HG02981 (cell line): ENCODE measurements around the gene LEFTY2.
A peak's percentile ranks its signal among the peaks of the same experiment; 100 is the strongest.
"Not testable (repeated sequence)": the region's sequence is repeated elsewhere in the genome, so short reads cannot be mapped to it uniquely, and the experiment has no call there.

Experiments used
- ATAC-seq: cut with Tn5 transposase; IDR thresholded peaks from one replicate; pipeline ENCODE4 v1.9.1; 2021; ENCODE audit warnings: mild to moderate bottlenecking, moderate library complexity; ENCODE audit not compliant: unreplicated experiment

Gene LEFTY2

GRCh38 chr1:225908013-225908640 lies 32.9 kb downstream of the LEFTY2 start:
- no peak for ATAC-seq

GRCh38 chr1:225907341-225907740 lies 33.7 kb downstream of the LEFTY2 start:
- no peak for ATAC-seq

- no peak for ATAC-seq
Observed at GRCh38 chr1:225906467-225906866, 34.6 kb downstream of the LEFTY2 start.

- no peak for ATAC-seq
Observed at GRCh38 chr1:225903623-225904022, 37.4 kb downstream of the LEFTY2 start.

- ATAC-seq, result no peak
Observed at GRCh38 chr1:225899044-225899925, 41.7 kb downstream of the LEFTY2 start.

GRCh38 chr1:225897595-225898514 lies 43.2 kb downstream of the LEFTY2 start:
- no peak for ATAC-seq

GRCh38 chr1:225896937-225897549 lies 44.0 kb downstream of the LEFTY2 start:
- peak; percentile 100 for ATAC-seq

- no peak for ATAC-seq
Observed at GRCh38 chr1:225896494-225896893, 44.5 kb downstream of the LEFTY2 start.

- no peak for ATAC-seq
Observed at GRCh38 chr1:225892307-225892706, 48.7 kb downstream of the LEFTY2 start.

- no peak for ATAC-seq
Observed at GRCh38 chr1:225891229-225891972, 49.6 kb downstream of the LEFTY2 start.

GRCh38 chr1:225890346-225891228 lies 50.4 kb downstream of the LEFTY2 start:
- ATAC-seq, result no peak

- no peak for ATAC-seq
Observed at GRCh38 chr1:225889743-225890142, 51.3 kb downstream of the LEFTY2 start.

- no peak for ATAC-seq
Observed at GRCh38 chr1:225888898-225889601, 52.0 kb downstream of the LEFTY2 start, which contains the start of gene LEFTY1. Gene LEFTY1 (minus strand): TSS chr1:225889146. CDS start chr1:225889066, 80 bp downstream.

- no peak for ATAC-seq
Observed at GRCh38 chr1:225888289-225888897, 52.6 kb downstream of the LEFTY2 start.

GRCh38 chr1:225887554-225888288 lies 53.3 kb downstream of the LEFTY2 start:
- ATAC-seq, result not testable (repeated sequence)

- no peak for ATAC-seq
Observed at GRCh38 chr1:225887030-225887314, 54.0 kb downstream of the LEFTY2 start.
